CD14-positive monocyte (primary cell): ENCODE results near the gene CDKN2C. TPM values are rescaled to one million over a fixed set of nuclear protein-coding genes. Genes with fewer than 3 reads are reported as not detected.
"Not testable (repeated sequence)": the region's sequence is repeated elsewhere in the genome, so short reads cannot be mapped to it uniquely, and the experiment has no call there.

ENCODE experiments used
- DNase-seq, 3 donors: peaks; one replicate each; pipeline ENCODE4 v3.0.0-alpha.2; 2011 to 2022
- H2AFZ ChIP-seq: 2 replicates; pipeline ENCODE4 v1.6.0; 2012; ENCODE audit warnings: mild to moderate bottlenecking, low read depth, low read length, inconsistent platforms; ENCODE audit not compliant: insufficient read depth, poor library complexity, severe bottlenecking
- H3K27ac ChIP-seq, 2 donors: 1 replicate in 1 of 2; 2 replicates in 1 of 2; pipeline ENCODE4 v1.5.1; 2012 to 2013; ENCODE audit warnings: low read length in 2 of 2, control low read depth in 1 of 2, inconsistent platforms in 1 of 2, low read depth in 1 of 2, mild to moderate bottlenecking in 1 of 2
- H3K27me3 ChIP-seq, 2 donors: one replicate each; pipeline versions ENCODE4 v1.6.0 to v1.6.1; 2011 to 2013; ENCODE audit warnings: low read length in 2 of 2; ENCODE audit not compliant: control insufficient read depth in 2 of 2, insufficient read depth in 2 of 2
- H3K36me3 ChIP-seq, 2 donors: replicated peaks in 1 of 2; 1 replicate in 1 of 2; 2 replicates in 1 of 2; pipeline versions ENCODE4 v1.5.1 to v1.6.1; 2012 to 2013; ENCODE audit warnings: low read length in 2 of 2, control low read depth in 1 of 2, inconsistent platforms in 1 of 2, mild to moderate bottlenecking in 1 of 2; ENCODE audit not compliant: insufficient read depth in 2 of 2, control insufficient read depth in 1 of 2
- H3K4me1 ChIP-seq, 2 donors: 1 replicate in 1 of 2; 2 replicates in 1 of 2; pipeline versions ENCODE4 v1.5.1 to v1.6.1; 2012 to 2013; ENCODE audit warnings: low read length in 2 of 2, control low read depth in 1 of 2, inconsistent platforms in 1 of 2, mild to moderate bottlenecking in 1 of 2, moderate library complexity in 1 of 2; ENCODE audit not compliant: insufficient read depth in 2 of 2, control insufficient read depth in 1 of 2
- H3K4me2 ChIP-seq: replicated peaks from 2 replicates; pipeline ENCODE3; 2012; ENCODE audit warnings: low read length, moderate library complexity, mild to moderate bottlenecking; ENCODE audit not compliant: poor library complexity, severe bottlenecking; ENCODE audit errors: extremely low read depth
- H3K4me3 ChIP-seq, 3 experiments: fragments of 200-600 bp in 1 of 3; sonication (generic) in 1 of 3; replicated peaks in 1 of 3; 1 replicate in 2 of 3; 2 replicates in 1 of 3; pipeline ENCODE4 v1.5.1; 2011 to 2013; ENCODE audit warnings: low read length in 3 of 3, mild to moderate bottlenecking in 3 of 3, control low read depth in 2 of 3, low read depth in 2 of 3, inconsistent platforms in 1 of 3, moderate library complexity in 1 of 3
- H3K79me2 ChIP-seq: 2 replicates; pipeline ENCODE4 v1.6.0; 2012; ENCODE audit warnings: mild to moderate bottlenecking, control low read depth, inconsistent platforms, low read length, moderate library complexity; ENCODE audit not compliant: insufficient read depth
- H3K9ac ChIP-seq: 2 replicates; pipeline ENCODE4 v1.6.0; 2017; ENCODE audit warnings: low read length, mild to moderate bottlenecking; ENCODE audit not compliant: insufficient read depth, poor library complexity, severe bottlenecking
- H3K9me3 ChIP-seq, 2 donors: replicated peaks in 1 of 2; 1 replicate in 1 of 2; 2 replicates in 1 of 2; pipeline versions ENCODE4 v1.5.1 to v1.6.1; 2012 to 2013; ENCODE audit warnings: low read length in 2 of 2, control low read depth in 1 of 2; ENCODE audit not compliant: control insufficient read depth in 1 of 2, insufficient read depth in 1 of 2
- H4K20me1 ChIP-seq: 2 replicates; pipeline ENCODE4 v1.6.0; 2012; ENCODE audit warnings: mild to moderate bottlenecking, low read length, control low read depth, moderate library complexity; ENCODE audit not compliant: insufficient read depth
- H3K27ac Mint-ChIP-seq, 7 donors: one replicate each; pipeline ENCODE4 v1.8.0; 2020; ENCODE audit warnings: mild to moderate bottlenecking in 7 of 7, mixed read lengths in 7 of 7, moderate library complexity in 6 of 7, inconsistent platforms in 2 of 7
- H3K27me3 Mint-ChIP-seq, 3 donors: one replicate each; pipeline ENCODE4 v1.8.0; 2021 to 2022; ENCODE audit warnings: low read depth in 3 of 3, mild to moderate bottlenecking in 3 of 3, mixed read lengths in 3 of 3, moderate library complexity in 3 of 3, inconsistent platforms in 1 of 3
- H3K36me3 Mint-ChIP-seq, 2 donors: one replicate each; pipeline ENCODE4 v1.8.0; 2020; ENCODE audit warnings: mixed read lengths in 2 of 2, inconsistent platforms in 1 of 2, mild to moderate bottlenecking in 1 of 2
- H3K4me1 Mint-ChIP-seq: one replicate; pipeline ENCODE4 v1.8.0; 2020; ENCODE audit warnings: mild to moderate bottlenecking, mixed read lengths
- H3K4me3 Mint-ChIP-seq, 2 donors: one replicate each; pipeline ENCODE4 v1.8.0; 2020; ENCODE audit warnings: mild to moderate bottlenecking in 2 of 2, mixed read lengths in 2 of 2, moderate library complexity in 1 of 2
- H3K9me3 Mint-ChIP-seq, 7 donors: one replicate each; pipeline ENCODE4 v1.8.0; 2020 to 2022; ENCODE audit warnings: mixed read lengths in 7 of 7, mild to moderate bottlenecking in 6 of 7, moderate library complexity in 6 of 7, inconsistent platforms in 2 of 7
- WGBS: methylation state at CpG from one replicate; pipeline ENCODE4 v1.1.5; 2013; ENCODE audit warnings: missing lambda C conversion rate; ENCODE audit not compliant: insufficient coverage; 5-methylcytosine and 5-hydroxymethylcytosine counted together
- intact Hi-C, 2 donors: fragments of 100-400 bp; cut with micrococcal nuclease; formaldehyde crosslinking; loops; one replicate each; pipeline versions ENCODE4 v1.15.0 to v1.15.1; 2023
- polyA plus RNA-seq, 3 donors: library from polyadenylated mRNA; depleted of rRNA in 1 of 3; unstranded in 2 of 3; stranded (reverse) in 1 of 3; fragments of 300-500 nt in 2 of 3; fragments of >200 nt in 1 of 3; fragmentation: Illumina TruSeq in 2 of 3; gene quantifications; 1 replicate in 2 of 3; 2 replicates in 1 of 3; pipeline ENCODE4 v1.2.3, GENCODE V29; 2012 to 2021
- TF ChIP-seq, protein P1 (sequence below): fragments of 200-600 bp; IDR thresholded peaks from one replicate; pipeline ENCODE4 v1.8.0; 2022; ENCODE audit warnings: antibody characterized with exemption, mild to moderate bottlenecking

Gene CDKN2C
- polyA plus RNA-seq, 3 donors: 5.3 to 9.9 (median 7.4) TPM

- Mint-ChIP-seq H3K27ac (no peak overlapping the region), H3K4me3 (no peak overlapping the region), H3K9me3 (no peaks in the 10 kb centered on the region), H3K4me1 (peaks cover 16% of the 10 kb centered on the region), H3K36me3 (peaks cover 8 to 14% of the 10 kb centered on the region in 2 donors), H3K27me3 (no peaks in the 10 kb centered on the region)
- DNase-seq: no peak
- Histone ChIP-seq H3K4me3 (no peak overlapping the region), H2AFZ (no peak overlapping the region), H4K20me1 (peaks cover 50% of the 10 kb centered on the region), H3K9me3 (no peaks in the 10 kb centered on the region), H3K4me1 (peaks cover 4% of the 10 kb centered on the region in 2 donors), H3K4me2 (no peak overlapping the region), H3K9ac (no peak overlapping the region), H3K27me3 (no peaks in the 10 kb centered on the region), H3K27ac (no peak overlapping the region), H3K36me3 (peaks cover 0 to 4% of the 10 kb centered on the region in 2 donors), H3K79me2 (peaks cover 88% of the 10 kb centered on the region)
- intact Hi-C loops: no loop called here
- TF ChIP-seq, protein P1, sequence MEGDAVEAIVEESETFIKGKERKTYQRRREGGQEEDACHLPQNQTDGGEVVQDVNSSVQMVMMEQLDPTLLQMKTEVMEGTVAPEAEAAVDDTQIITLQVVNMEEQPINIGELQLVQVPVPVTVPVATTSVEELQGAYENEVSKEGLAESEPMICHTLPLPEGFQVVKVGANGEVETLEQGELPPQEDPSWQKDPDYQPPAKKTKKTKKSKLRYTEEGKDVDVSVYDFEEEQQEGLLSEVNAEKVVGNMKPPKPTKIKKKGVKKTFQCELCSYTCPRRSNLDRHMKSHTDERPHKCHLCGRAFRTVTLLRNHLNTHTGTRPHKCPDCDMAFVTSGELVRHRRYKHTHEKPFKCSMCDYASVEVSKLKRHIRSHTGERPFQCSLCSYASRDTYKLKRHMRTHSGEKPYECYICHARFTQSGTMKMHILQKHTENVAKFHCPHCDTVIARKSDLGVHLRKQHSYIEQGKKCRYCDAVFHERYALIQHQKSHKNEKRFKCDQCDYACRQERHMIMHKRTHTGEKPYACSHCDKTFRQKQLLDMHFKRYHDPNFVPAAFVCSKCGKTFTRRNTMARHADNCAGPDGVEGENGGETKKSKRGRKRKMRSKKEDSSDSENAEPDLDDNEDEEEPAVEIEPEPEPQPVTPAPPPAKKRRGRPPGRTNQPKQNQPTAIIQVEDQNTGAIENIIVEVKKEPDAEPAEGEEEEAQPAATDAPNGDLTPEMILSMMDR: no peak
- no CpG with 5 or more reads among the region's 1 CpG for WGBS
These were observed 19.6 kb upstream of the CDKN2C start for GRCh38 chr1:50950396-50950795.

DNA sequence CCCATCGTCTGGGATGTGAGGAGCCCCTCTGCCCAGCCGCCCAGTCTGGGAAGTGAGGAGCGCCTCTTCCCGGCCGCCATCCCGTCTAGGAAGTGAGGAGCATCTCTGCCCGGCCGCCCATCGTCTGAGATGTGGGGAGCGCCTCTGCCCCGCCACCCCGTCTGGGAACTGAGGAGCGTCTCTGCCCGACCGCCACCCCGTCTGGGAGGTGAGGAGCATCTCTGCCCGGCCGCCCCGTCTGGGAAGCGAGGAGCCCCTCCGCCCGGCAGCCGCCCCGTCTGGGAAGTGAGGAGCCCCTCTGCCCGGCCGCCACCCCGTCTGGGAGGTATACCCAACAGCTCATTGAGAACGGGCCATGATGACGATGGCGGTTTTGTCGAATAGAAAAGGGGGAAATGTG is 17.5 kb upstream of the CDKN2C start:
- H3K4me2 ChIP-seq, H3K9ac ChIP-seq, H3K9me3 ChIP-seq, H3K27ac Mint-ChIP-seq, H3K4me3 Mint-ChIP-seq, H3K27ac ChIP-seq, H3K27me3 Mint-ChIP-seq, DNase-seq, H3K9me3 Mint-ChIP-seq, H2AFZ ChIP-seq, H3K36me3 ChIP-seq, intact Hi-C loops, H3K4me3 ChIP-seq, H3K27me3 ChIP-seq: not testable (repeated sequence)
- WGBS: 95% methylated on average over 18 of the region's 31 CpGs
- Histone ChIP-seq H3K79me2 (peaks cover 87% of the 10 kb centered on the region), H4K20me1 (peaks cover 33% of the 10 kb centered on the region), H3K4me1 (peaks cover 5 to 10% of the 10 kb centered on the region in 2 donors)
- Mint-ChIP-seq H3K4me1 (peaks cover 15% of the 10 kb centered on the region), H3K36me3 (peaks cover 6 to 14% of the 10 kb centered on the region in 2 donors)
